GM06990 (cell line): ENCODE results near the gene DNAJC5G.

Source experiments
- DNase-seq: peaks from one replicate; pipeline ENCODE4 v3.0.0-alpha.2; 2011; ENCODE audit not compliant: insufficient read length; ENCODE audit errors: extremely low read depth
- H3K27me3 ChIP-seq: replicated peaks from 2 replicates; pipeline ENCODE4 v1.6.0; 2011; ENCODE audit warnings: low read length; ENCODE audit not compliant: control insufficient read depth, insufficient read depth
- H3K36me3 ChIP-seq: 2 replicates; pipeline ENCODE4 v1.5.1; 2011; ENCODE audit warnings: low read length; ENCODE audit not compliant: control insufficient read depth, insufficient read depth
- H3K4me3 ChIP-seq: replicated peaks from 2 replicates; pipeline ENCODE4 v1.5.1; 2011; ENCODE audit warnings: low read depth, mild to moderate bottlenecking, control low read depth, low read length
- CTCF ChIP-seq: IDR thresholded peaks from 2 replicates; pipeline ENCODE4 v1.5.1; 2011; ENCODE audit warnings: low read length, control low read depth, mild to moderate bottlenecking, inconsistent platforms; ENCODE audit not compliant: insufficient read depth, poor library complexity, severe bottlenecking

Gene DNAJC5G

GRCh38 chr2:27241761-27242613 lies 33.2 kb upstream of the DNAJC5G start:
- no peak for DNase-seq
- Histone ChIP-seq H3K36me3 (peaks cover 59% of the 10 kb centered on the region), H3K4me3 (no peak overlapping the region), H3K27me3 (no peaks in the 10 kb centered on the region)
- no peak for TF ChIP-seq CTCF

- H3K4me3 ChIP-seq = no peak overlapping the region
- TF ChIP-seq CTCF = no peak
- no peak for DNase-seq
- H3K36me3 ChIP-seq = peaks cover 55% of the 10 kb centered on the region
- no peaks in the 10 kb centered on the region for H3K27me3 ChIP-seq
Observed at GRCh38 chr2:27242614-27242951, 32.6 kb upstream of the DNAJC5G start.

- no peaks in the 10 kb centered on the region for H3K27me3 ChIP-seq
- no peak for TF ChIP-seq CTCF
- peaks cover 45% of the 10 kb centered on the region for H3K36me3 ChIP-seq
- H3K4me3 ChIP-seq = no peak overlapping the region
- no peak for DNase-seq
Observed at GRCh38 chr2:27243391-27244130, 31.7 kb upstream of the DNAJC5G start.

- no peak for DNase-seq
- no peak for TF ChIP-seq CTCF
- H3K36me3 ChIP-seq = peaks cover 35% of the 10 kb centered on the region
- no peaks in the 10 kb centered on the region for H3K27me3 ChIP-seq
- no peak overlapping the region for H3K4me3 ChIP-seq
Observed at GRCh38 chr2:27245116-27245515, 30.1 kb upstream of the DNAJC5G start.

GRCh38 chr2:27245626-27246025 lies 29.6 kb upstream of the DNAJC5G start:
- Histone ChIP-seq H3K27me3 (no peaks in the 10 kb centered on the region; the same call in 1 of the 2 replicates), H3K4me3 (no peak overlapping the region), H3K36me3 (peaks cover 30% of the 10 kb centered on the region)
- no peak for TF ChIP-seq CTCF
- DNase-seq = no peak
